GM11168 (cell line): ENCODE measurements around the gene PLD2.

Experiments used
- in situ Hi-C: fragments of 300-500 bp; cut with MboI; formaldehyde crosslinking; loops from one replicate; pipeline ENCODE4 v1.12.0; 2022; ENCODE audit warnings: low sequenced_read_pairs; ENCODE audit not compliant: unreplicated experiment

PLD2 gene

DNA sequence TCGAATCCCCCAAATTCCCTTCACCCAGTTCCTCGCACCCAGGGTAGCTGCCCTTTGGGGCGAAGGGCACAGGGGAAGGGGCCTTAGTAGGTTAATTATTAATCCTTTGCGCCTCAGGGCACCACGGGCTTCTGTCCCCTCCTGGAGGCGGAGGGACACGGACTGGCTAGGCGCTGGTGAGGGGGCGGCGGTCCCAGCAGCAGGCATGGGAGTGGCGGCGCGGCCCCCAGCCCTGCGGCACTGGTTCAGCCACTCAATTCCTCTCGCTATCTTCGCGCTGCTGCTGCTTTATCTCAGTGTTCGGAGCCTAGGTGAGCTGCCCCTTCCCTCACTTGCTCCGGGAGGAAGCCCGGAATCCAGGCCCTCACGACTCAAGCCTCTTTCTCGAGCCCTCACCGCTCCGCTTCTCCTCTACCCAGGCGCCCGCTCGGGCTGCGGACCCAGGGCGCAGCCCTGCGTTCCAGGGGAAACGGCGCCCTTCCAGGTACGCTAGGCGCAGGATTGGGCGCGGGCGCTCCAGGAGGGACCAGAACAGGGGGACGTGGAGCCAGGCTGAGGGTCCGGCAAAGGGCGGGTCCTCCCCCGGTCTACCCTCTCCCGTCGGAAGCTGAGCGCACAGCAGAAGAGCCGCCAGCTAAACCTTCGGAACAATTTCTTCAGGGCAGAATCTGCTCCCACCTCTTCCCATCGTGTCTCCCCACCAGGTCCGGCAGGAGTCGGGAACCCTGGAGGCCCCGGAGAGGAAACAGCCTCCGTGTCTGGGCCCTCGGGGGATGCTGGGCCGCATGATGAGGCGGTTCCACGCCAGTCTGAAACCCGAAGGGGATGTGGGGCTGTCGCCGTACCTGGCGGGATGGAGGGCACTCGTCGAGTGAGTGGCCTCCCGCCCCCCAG, 17.9 kb upstream of the PLD2 start, which contains the start of gene GLTPD2:
TSS of gene GLTPD2 (plus strand) at position 158 of the 894 bp plus-strand sequence. CDS start at position 206, 48 bp downstream.
- in situ Hi-C loops = no loop called here

GRCh38 chr17:4789701-4789950, 17.3 kb upstream of the PLD2 start:
- in situ Hi-C loops = no loop called here

GRCh38 chr17:4789951-4790704, 16.8 kb upstream of the PLD2 start:
- in situ Hi-C loops = no loop called here

DNA sequence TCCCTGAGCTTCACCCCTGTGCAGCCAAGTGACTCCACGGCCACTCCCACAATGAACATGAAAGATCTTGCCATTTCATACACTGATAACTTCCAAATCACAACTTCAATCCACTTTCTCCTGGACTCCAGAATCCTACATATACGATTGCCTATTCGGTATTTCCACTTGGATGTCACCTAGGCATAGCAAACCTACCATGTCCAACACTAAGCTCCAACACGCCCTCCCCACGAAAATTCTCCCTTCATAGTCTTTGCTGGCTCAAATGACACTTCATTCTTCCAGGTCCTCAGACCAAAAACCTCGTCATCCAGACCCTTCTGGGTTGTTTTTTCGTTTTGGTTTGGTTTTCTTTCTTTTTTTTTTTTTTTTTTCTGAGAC, 16.3 kb upstream of the PLD2 start:
- in situ Hi-C loops = no loop called here

- in situ Hi-C loops = no loop called here
These were observed 11.8 kb upstream of the PLD2 start for GRCh38 chr17:4795168-4795567.

GRCh38 chr17:4796552-4796920, 10.4 kb upstream of the PLD2 start:
- in situ Hi-C loops = no loop called here

DNA sequence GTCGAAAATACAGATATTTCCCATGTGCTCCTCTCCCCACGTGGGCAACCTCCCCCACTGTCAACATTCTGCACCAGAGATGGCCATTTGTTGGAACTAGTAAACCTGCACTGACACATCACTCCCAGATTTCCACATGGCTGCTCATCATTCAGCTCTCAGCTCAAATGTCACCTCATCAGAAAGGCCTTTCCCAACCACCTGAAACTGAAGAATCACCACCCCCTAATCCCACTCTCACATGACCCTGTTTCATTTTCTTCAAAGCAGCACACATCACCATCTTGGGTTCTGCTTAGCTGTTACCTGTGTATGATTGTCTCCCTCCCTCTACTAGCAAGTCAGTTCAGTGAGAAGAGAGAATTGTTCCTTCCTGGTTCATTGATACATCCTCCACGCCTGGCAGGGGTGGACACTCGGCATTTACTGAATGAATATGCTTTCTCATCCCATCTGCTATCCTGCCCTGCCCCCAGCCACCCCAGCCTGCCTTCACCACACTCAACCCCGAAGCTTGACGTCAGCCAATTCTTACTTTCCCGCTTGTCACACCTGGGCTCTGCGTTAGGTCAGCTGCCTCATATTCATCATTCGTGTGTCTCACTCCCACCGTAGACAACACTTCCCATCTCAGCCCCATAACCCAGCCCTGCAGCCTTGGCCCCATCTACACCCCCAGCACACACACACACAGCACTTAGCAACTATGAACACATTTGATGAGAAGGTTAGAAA, 6.3 kb upstream of the PLD2 start:
- in situ Hi-C loops = loop anchor here (10.0 kb wide), 1 partner anchor 84 kb away; no protein-coding TSS in a partner anchor

DNA sequence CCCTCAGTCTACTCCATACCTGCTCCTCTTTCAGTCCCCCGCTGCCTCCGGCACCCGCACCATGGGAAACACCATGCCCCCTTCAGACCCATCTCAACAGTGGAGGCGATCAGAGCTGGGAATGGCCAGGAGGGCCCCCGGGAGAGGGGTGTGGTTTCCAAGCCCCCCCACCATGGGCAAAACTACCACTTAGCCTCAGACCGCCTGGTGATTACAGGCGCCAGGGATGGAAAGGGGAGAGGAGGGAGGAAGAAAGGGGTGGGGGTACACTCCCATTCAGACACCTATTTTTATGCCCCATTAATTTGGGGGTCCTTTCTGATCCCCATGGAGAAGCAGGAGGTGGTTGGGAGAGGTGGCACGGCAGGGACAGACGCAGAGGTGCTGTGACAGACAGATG, 4.7 kb upstream of the PLD2 start, which contains the start of gene C17orf114:
TSS of gene C17orf114 (minus strand) at position 101 of the 400 bp plus-strand sequence.
- in situ Hi-C loops = loop anchor here (10.0 kb wide), 1 partner anchor 83 kb away; no protein-coding TSS in a partner anchor

- in situ Hi-C loops = loop anchor here (10.0 kb wide), 1 partner anchor 78 kb away; no protein-coding TSS in a partner anchor
These were observed 536 bp upstream of the PLD2 start for GRCh38 chr17:4806456-4806776.

DNA sequence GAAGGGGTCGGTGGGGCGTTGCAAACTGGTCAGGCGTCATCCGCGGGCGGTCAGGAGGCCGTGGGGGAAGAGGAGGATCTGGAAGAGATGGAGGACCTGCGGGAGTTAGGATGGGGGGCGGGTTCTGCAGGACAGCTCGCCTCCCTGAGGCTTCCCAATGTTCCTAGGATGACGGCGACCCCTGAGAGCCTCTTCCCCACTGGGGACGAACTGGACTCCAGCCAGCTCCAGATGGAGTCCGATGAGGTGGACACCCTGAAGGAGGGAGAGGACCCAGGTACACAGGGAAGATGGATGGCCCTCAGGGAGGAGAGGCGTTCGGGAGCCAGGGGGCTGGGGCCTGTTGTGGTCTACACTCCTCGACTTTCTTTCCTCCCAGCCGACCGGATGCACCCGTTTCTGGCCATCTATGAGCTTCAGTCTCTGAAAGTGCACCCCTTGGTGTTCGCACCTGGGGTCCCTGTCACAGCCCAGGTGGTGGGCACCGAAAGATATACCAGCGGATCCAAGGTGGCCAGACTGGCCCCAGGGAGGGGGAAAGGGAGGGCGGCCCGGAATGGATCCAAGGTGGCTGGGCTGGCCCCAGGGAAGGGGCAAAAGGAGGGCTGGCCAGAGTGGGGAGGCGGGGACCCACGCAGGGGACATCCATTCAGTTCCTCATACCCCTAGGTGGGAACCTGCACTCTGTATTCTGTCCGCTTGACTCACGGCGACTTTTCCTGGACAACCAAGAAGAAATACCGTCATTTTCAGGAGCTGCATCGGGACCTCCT, 839 bp downstream of the PLD2 start:
- in situ Hi-C loops = loop anchor here (10.0 kb wide), 1 partner anchor 77 kb away; no protein-coding TSS in a partner anchor

- in situ Hi-C loops = loop anchor here (10.0 kb wide), 1 partner anchor 76 kb away; no protein-coding TSS in a partner anchor
These were observed 1.4 kb downstream of the PLD2 start for GRCh38 chr17:4808378-4808767.

GRCh38 chr17:4810696-4811290, 3.8 kb downstream of the PLD2 start:
- in situ Hi-C loops = no loop called here

GRCh38 chr17:4811471-4811870, 4.5 kb downstream of the PLD2 start:
- in situ Hi-C loops = no loop called here

GRCh38 chr17:4812690-4813089, 5.7 kb downstream of the PLD2 start:
- in situ Hi-C loops = no loop called here

DNA sequence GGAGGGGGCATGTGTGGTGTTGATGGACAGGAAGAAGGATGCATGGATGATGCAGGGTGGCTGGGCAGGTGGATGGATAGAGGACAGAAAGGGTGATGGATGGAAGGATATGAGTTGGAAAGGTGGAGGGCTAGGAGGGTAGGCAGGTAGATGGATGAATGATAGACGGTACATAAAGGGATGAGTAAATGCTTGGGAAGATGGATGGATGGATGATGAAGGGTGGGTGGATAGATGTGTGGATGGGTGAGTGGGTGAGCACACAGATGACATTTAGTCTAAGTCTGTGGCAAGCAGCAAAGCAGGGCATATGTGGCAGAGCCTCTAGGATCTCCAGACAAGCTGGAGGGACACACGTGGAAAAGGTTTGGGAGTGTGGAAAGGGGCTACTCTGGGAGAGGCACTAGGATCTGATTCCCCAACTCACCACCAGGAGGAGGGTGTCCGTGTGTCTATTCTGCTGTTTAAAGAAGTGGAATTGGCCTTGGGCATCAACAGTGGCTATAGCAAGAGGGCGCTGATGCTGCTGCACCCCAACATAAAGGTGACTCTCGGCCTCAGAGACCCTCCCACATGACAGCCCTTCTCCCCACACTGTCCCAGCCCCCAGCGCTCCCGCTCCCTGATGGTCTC, 8.2 kb downstream of the PLD2 start:
- in situ Hi-C loops = no loop called here

- in situ Hi-C loops = no loop called here
These were observed 9.9 kb downstream of the PLD2 start for GRCh38 chr17:4816826-4817225.

DNA sequence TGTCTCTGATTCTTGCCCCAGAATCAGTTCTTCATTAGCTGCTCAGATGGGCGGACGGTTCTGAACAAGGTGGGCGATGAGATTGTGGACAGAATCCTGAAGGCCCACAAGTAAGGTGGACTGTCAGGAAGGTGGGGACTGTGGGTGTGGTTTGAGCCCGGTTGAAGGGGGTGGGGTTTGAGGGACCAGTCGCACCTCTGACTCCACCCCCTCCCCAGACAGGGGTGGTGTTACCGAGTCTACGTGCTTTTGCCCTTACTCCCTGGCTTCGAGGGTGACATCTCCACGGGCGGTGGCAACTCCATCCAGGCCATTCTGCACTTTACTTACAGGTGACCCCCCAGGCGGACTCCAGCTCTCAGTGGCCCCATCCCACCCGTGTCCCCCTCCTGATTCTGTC, 11.3 kb downstream of the PLD2 start:
- in situ Hi-C loops = no loop called here

DNA sequence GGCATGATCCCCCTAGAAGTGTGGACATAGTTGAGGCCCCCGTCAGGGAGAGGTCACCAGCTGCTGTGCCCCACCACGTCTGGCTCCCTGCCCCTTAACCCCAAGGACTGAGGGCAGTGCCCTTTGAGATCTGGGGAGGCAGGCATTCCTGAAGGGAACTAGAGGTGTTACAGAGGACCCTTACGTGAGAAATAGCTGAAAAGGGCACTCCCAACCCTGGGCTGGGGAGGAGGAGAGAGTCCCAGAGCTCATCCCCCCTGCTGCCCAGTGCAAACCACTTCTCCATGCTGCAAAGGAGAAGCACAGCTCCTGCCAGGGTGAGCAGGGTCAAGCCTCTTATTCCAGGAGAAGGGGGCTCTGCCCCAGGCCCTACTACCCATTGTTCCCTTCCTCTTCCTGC, 15.9 kb downstream of the PLD2 start:
- in situ Hi-C loops = no loop called here

DNA sequence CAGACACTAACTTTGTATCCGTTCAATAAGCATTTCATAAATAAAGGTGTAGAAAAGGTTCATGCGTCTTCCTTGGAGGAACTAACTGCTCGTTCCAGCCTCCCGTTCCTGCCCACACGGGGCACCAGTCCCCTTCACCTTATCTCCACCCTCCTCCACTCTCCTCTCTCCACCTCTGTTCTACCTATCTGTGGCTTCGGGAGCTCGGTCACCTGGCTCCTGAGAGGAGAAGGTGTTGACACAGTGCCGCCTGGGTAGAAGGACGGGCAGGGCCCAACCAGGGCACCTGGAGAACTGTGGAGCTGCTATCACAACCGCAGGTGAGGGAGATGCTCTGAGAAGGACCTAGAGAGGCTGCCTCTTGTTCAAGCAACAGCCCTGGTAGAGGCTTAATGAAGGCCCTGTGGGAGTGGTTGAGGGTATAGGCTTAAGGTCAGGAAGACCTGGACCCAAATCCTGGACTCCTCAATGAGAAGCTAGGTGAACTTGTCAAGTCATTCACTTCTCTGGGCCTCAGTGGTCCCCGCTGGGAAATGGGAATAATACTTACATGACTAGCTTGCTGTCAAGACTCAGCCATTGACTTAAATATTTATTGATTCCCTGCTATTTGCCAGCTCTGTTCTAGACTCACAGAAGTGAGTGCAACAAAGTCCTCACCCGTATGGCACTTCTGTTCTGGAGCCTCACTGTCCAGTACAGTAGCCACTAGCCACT, 16.6 kb downstream of the PLD2 start:
- in situ Hi-C loops = no loop called here
